Motor neuron (in vitro differentiated cells): ENCODE results near the gene CXXC4. TPM values are rescaled to one million over a fixed set of nuclear protein-coding genes. Genes with fewer than 3 reads are reported as not detected.

Experiments
- ATAC-seq, 8 experiments: fragments of 200-7000 bp; cut with Tn5 transposase; replicated peaks in 6 of 8; 2 replicates each; pipeline ENCODE4 v1.8.0; 2021; ENCODE audit warnings: mild to moderate bottlenecking in 8 of 8, moderate library complexity in 8 of 8
- H3K27ac ChIP-seq, 2 donors: fragments of 250-450 bp; sonication (Bioruptor Pico); 2 replicates each; pipeline ENCODE4 v1.9.0; 2021; ENCODE audit warnings: antibody characterized with exemption in 2 of 2, mild to moderate bottlenecking in 2 of 2, moderate library complexity in 1 of 2
- H3K4me1 ChIP-seq, 2 donors: fragments of 250-450 bp; sonication (Bioruptor Pico); replicated peaks in 1 of 2; 2 replicates each; pipeline ENCODE4 v1.6.1; 2021; ENCODE audit warnings: antibody characterized with exemption in 2 of 2, mild to moderate bottlenecking in 2 of 2, moderate library complexity in 1 of 2
- H3K4me3 ChIP-seq, 5 donors: fragments of 250-450 bp; sonication (Bioruptor Pico); 2 replicates each; pipeline ENCODE4 v1.9.0; 2021; ENCODE audit warnings: antibody characterized with exemption in 5 of 5, mild to moderate bottlenecking in 5 of 5, moderate library complexity in 4 of 5
- WGBS, 10 experiments: fragments of 450-650 bp; shearing (Covaris generic); methylation state at CpG; one replicate each; pipeline ENCODE4 v1.0.0; 2022; 5-methylcytosine and 5-hydroxymethylcytosine counted together
- in situ Hi-C, 9 experiments: fragments of 400-800 bp; cut with MboI; loops; one replicate each; pipeline ENCODE4 v1.15.0; 2021; ENCODE audit warnings: low sequenced_read_pairs in 9 of 9, low pct_unique_long_range_greater_than_20kb in 2 of 9; ENCODE audit not compliant: unreplicated experiment in 9 of 9
- total RNA-seq, 8 experiments: library from RNA; unstranded; fragments of 300-600 nt; gene quantifications; 2 replicates each; pipeline versions ENCODE4 v1.2.3 to v1.2.4, GENCODE V29; 2022

The CXXC4 gene
- total RNA-seq, result 10 to 100 TPM in 5 of 8 experiments, under 1 TPM in 3; 0.09 to 42.1 (median 33.3) TPM

DNA sequence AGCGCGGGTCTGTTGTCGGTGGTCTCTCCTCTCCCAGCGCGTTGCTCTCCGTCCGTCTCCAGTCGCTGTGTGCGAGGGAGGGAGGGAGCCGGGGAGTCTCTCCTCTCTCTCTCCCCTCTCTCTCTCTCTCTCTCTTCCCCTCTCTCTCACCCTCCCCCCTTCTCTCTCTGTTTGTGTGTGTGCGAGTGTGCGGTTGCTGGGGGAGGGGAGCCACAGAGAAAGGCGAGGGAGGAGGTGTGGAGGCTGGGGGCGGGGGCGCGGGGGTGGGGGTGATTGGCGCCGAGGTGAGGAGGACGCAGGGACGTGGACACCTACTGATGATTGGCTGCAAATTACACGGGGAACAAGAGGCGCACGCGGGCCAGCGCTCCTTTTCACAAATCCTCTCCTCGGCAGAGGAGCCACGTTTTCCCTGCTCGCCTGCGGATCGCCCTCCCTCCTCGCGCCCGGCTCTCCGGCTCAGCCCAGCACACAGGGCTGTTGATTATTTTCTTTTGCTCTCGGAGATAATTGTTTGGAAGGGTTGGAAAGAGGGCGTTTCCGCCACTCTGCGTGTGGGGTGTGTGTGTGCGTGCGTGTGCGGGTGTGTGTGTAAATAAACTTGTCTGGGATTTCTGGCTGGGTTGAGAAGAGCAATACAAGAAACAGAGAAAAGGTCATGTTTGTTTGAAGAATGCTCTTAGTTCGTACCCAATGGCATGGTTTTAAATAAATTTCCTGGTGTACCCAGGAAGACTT lies at the start of gene CXXC4:
Gene CXXC4, minus strand, starts transcription at position 73 of the 738 bp plus-strand sequence. CDS start 3,092 bp downstream, outside the sequence.
- peaks cover 0 to 2% of the 10 kb centered on the region in 2 donors for H3K4me1 ChIP-seq
- peak within 1 kb of the TSS; percentile 44 to 60 (median 50) for H3K4me3 ChIP-seq
- 0% methylated on average over 1 to 12 of the region's 42 CpGs; no CpG with 5 or more reads in 4 of the 10 experiments for WGBS, 10 experiments
- ATAC-seq, result peak; percentile 68 to 81 (median 76)
- peak within 1 kb of the TSS; percentile 79 to 81 for H3K27ac ChIP-seq
- in situ Hi-C loops, result no loop called here

DNA sequence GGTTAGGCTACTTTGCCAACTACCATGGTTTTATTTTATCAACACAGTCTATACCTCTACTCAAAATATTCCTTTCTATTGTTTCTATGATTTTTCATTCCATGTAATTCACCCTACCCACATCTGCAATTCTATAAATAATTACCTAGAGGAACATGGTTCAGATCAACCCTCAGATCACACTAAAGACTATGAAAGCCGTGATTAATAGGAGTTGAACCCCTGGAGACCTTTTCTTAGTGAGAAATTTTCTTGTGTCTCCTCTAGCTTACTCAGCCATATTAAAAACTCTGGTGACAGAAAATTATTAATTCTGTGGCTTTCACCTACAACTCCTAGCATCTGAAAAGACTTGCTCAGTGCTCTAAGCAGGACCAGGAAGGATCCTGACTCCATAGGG lies 38.5 kb upstream of the CXXC4 start:
- Histone ChIP-seq H3K4me3 (no peak overlapping the region), H3K4me1 (peaks cover 7 to 13% of the 10 kb centered on the region in 2 donors), H3K27ac (no peak overlapping the region)
- in situ Hi-C loops, result no loop called here
- ATAC-seq, result peak in 4 of 8 experiments; percentile 29 to 62 (median 46)
- 0 to 100% (median 0%) methylated on average over 1 of the region's 1 CpG; no CpG with 5 or more reads in 6 of the 10 experiments for WGBS, 10 experiments

DNA sequence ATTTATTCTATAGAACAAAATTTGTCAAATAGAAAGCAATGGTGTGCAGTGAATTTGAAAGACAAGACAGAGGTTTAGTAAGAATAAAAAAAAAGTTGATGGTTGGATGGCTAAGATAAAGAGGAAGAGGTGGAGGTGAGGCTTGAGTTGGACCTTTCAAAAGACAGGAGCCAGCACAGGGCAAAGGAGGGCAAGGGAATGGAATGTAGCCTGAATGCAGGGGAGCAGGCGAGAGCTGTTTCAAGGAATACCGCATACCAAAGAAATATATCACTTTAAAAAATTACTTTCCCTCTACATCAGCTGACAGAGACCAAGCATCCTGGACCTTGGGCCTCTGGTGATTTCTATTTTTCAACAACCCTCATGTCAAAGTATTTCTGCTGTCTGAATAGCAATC lies 38.0 kb upstream of the CXXC4 start:
- H3K27ac ChIP-seq, result no peak overlapping the region
- 0 to 100% (median 56%) methylated on average over 1 to 2 of the region's 2 CpGs; no CpG with 5 or more reads in 2 of the 10 experiments for WGBS, 10 experiments
- peak in 3 of 8 experiments; percentile 14 to 37 (median 29) for ATAC-seq
- H3K4me3 ChIP-seq, result no peak overlapping the region
- in situ Hi-C loops, result no loop called here
- H3K4me1 ChIP-seq, result peaks cover 7 to 13% of the 10 kb centered on the region in 2 donors

- in situ Hi-C loops, result no loop called here
- H3K4me3 ChIP-seq, result no peak overlapping the region
- no peak overlapping the region for H3K27ac ChIP-seq
- WGBS, 10 experiments, result 0 to 43% (median 33%) methylated on average over 1 of the region's 1 CpG; no CpG with 5 or more reads in 3 of the 10 experiments
- H3K4me1 ChIP-seq, result peaks cover 7 to 13% of the 10 kb centered on the region in 2 donors
- ATAC-seq, result peak in 1 of 8 experiments; percentile 18
These were observed 36.7 kb upstream of the CXXC4 start for GRCh38 chr4:104531390-104531789.

DNA sequence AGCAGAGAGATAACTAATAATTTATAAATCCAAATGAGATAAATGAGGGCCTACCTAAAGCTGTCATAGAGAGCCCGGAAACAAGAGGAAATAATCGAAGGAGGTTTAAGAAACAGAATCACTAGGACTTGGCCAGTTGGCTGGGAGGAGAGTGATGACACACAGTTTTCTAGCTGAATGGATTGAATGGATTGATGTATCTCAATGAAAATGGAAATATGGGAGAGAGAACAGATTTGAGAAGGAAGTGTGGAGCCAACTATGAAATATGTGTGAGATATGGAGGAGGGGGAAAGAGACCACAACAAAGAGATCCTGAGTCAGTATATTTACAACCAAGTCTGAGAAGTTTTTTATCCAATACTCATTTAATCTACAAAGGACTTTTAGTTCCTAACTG lies 35.7 kb upstream of the CXXC4 start:
- no peak for ATAC-seq
- Histone ChIP-seq H3K4me1 (peaks cover 7 to 13% of the 10 kb centered on the region in 2 donors), H3K27ac (no peak overlapping the region), H3K4me3 (no peak overlapping the region)
- in situ Hi-C loops, result no loop called here
- WGBS, 10 experiments, result 10 to 100% (median 69%) methylated on average over 1 to 2 of the region's 2 CpGs

DNA sequence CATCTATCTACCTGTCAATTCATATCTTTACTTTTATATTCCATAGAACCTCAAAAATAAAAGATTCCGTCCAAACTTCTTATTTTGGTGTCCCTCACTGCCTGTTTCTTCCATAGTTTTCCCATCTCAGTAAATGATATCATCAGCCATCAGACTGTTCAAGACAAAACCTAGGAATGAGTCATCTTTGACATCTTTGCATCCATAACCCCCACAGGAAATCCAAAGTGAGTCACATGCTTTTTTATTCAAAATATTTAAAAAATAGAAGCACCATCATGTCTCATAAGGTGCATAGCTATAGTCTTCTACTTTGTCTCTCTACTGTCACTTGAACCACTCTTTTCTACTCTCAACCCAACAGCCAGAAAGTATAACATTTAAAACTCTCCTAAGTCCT lies 29.9 kb upstream of the CXXC4 start:
- in situ Hi-C loops, result no loop called here
- 0 to 100% (median 71%) methylated on average over 1 of the region's 1 CpG; no CpG with 5 or more reads in 1 of the 10 experiments for WGBS, 10 experiments
- H3K4me3 ChIP-seq, result no peak overlapping the region

GRCh38 chr4:104524026-104524425 lies 29.3 kb upstream of the CXXC4 start:
- WGBS, 10 experiments, result 8 to 90% (median 38%) methylated on average over 1 to 2 of the region's 2 CpGs; no CpG with 5 or more reads in 1 of the 10 experiments
- ATAC-seq, result no peak
- H3K27ac ChIP-seq, result no peak overlapping the region
- in situ Hi-C loops, result no loop called here
- no peak overlapping the region for H3K4me3 ChIP-seq
- no peaks in the 10 kb centered on the region for H3K4me1 ChIP-seq

More for the DNA sequence above, 29.9 kb upstream of the CXXC4 start:
- no peaks in the 10 kb centered on the region for H3K4me1 ChIP-seq
- ATAC-seq, result peak in 2 of 8 experiments; percentile 25 to 29
- H3K27ac ChIP-seq, result no peak overlapping the region

DNA sequence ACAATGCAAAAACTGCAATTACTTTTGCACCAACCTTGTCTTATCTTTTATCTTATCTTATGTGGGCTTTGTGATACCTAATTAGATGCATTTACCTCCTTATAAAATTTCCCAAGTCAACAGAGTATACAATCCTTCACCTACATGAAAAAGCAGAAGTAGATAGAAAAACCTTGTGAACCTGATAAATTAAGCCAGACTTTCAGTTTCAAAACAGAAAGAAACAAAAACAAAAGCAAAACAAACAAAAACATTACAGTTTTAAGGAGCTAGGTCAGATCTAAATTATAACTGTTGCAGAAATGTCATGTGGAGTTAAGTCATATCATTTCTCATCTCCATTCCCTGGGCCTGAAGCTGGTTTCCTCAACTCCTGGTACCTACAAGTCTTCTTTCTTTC lies 24.9 kb upstream of the CXXC4 start:
- Histone ChIP-seq H3K4me1 (no peaks in the 10 kb centered on the region), H3K4me3 (no peak overlapping the region), H3K27ac (no peak overlapping the region)
- in situ Hi-C loops, result no loop called here
- ATAC-seq, result no peak

GRCh38 chr4:104516884-104517283 lies 22.2 kb upstream of the CXXC4 start:
- H3K27ac ChIP-seq, result no peak overlapping the region
- ATAC-seq, result no peak
- H3K4me1 ChIP-seq, result no peaks in the 10 kb centered on the region
- in situ Hi-C loops, result no loop called here
- H3K4me3 ChIP-seq, result no peak overlapping the region

- 0 to 100% (median 71%) methylated on average over 1 of the region's 1 CpG; no CpG with 5 or more reads in 1 of the 10 experiments for WGBS, 10 experiments
- no peak overlapping the region for H3K27ac ChIP-seq
- H3K4me1 ChIP-seq, result no peaks in the 10 kb centered on the region
- no peak overlapping the region for H3K4me3 ChIP-seq
- in situ Hi-C loops, result no loop called here
- ATAC-seq, result no peak
These were observed 13.5 kb upstream of the CXXC4 start for GRCh38 chr4:104508224-104508623.

GRCh38 chr4:104507112-104507511 lies 12.4 kb upstream of the CXXC4 start:
- H3K27ac ChIP-seq, result no peak overlapping the region
- in situ Hi-C loops, result no loop called here
- 0 to 100% (median 20%) methylated on average over 1 of the region's 1 CpG; no CpG with 5 or more reads in 1 of the 10 experiments for WGBS, 10 experiments

GRCh38 chr4:104504536-104504935 lies 9.8 kb upstream of the CXXC4 start:
- Histone ChIP-seq H3K27ac (no peak overlapping the region), H3K4me3 (no peak overlapping the region), H3K4me1 (peaks cover 14 to 25% of the 10 kb centered on the region in 2 donors)
- ATAC-seq, result no peak
- in situ Hi-C loops, result no loop called here
- WGBS, 10 experiments, result 0 to 100% (median 77%) methylated on average over 1 to 2 of the region's 2 CpGs; no CpG with 5 or more reads in 1 of the 10 experiments

More at GRCh38 chr4:104507112-104507511, 12.4 kb upstream of the CXXC4 start:
- no peak for ATAC-seq
- H3K4me1 ChIP-seq, result peaks cover 0 to 3% of the 10 kb centered on the region in 2 donors
- H3K4me3 ChIP-seq, result no peak overlapping the region

GRCh38 chr4:104502471-104502870 lies 7.8 kb upstream of the CXXC4 start:
- no peak for ATAC-seq
- Histone ChIP-seq H3K4me3 (no peak overlapping the region), H3K4me1 (peaks cover 14 to 25% of the 10 kb centered on the region in 2 donors), H3K27ac (no peak overlapping the region)
- WGBS, 10 experiments, result 0 to 100% (median 92%) methylated on average over 1 to 2 of the region's 2 CpGs; no CpG with 5 or more reads in 1 of the 10 experiments
- in situ Hi-C loops, result no loop called here
